Left kidney (tissue), 2 donors: ENCODE measurements around the gene TMEM132C. TPM values are rescaled to one million over a fixed set of nuclear protein-coding genes. Genes with fewer than 3 reads are reported as not detected.
A peak's percentile ranks its signal among the peaks of the same experiment; 100 is the strongest.
"Not testable (repeated sequence)": the region's sequence is repeated elsewhere in the genome, so short reads cannot be mapped to it uniquely, and the experiment has no call there.

ENCODE experiments used
- DNase-seq: peaks from one replicate; pipeline ENCODE4 v3.0.0-alpha.2; 2013
- polyA plus RNA-seq: library from polyadenylated mRNA; unstranded; fragments of 120-200 nt; gene quantifications from one replicate; pipeline ENCODE4 v1.2.1, GENCODE V29; 2013; ENCODE audit not compliant: insufficient read length

TMEM132C gene
- polyA plus RNA-seq, 1 donor = 2.5 TPM

DNA sequence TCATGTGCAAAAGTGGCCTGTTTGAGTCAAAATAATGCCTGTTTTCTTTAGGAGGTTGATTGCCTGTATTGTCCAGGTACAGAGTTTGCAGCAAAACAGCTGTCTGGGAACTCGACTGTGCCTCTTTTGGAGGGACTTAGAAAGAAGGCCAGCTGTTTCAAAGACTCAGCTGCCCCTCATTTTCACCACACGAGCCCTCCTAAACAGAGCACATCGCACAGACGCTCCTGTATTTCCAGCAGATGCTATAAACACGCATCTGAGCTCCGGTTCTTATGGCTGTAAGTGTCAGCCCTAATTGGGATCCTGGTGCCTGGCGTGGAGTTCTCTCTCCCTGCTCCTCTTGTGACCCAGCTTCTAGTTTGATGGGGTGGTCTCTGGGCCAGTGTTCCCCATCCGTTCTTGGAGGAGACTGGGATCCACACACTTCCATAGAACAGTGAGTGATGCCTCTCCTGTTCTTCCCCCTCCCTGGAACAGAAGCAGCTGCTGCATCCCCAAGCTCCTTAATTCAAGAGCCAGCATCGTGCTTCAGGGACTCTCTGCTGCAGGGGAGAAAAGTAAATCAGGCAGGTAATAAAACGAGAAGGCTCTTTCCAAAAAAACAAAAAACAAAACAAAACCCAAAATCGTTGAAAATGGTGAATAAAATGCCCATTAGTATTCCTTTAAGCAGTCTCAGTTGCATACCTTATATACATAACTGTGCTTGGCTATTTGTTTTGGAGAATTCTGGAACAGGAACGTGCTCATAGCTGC, 287.8 kb downstream of the TMEM132C start:
- DNase-seq = no peak

DNA sequence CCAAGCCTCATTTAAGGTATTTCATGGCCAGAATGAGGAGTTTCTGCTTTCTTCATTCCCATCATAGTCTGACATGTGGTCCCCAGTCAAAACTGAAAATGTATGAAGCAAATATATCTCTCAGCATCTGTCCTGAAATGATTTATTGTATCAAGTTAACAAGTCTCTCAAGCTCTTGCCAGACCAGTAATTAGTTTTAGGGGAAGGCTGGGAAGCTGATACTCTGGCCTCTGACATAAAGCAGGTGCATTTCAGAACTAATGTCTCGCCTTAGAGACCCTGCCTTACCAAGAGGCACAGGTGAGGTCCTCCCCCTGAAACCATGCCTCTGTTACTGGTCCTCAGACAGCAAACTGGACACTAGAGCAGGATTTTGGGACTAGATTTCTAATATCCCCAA, 290.3 kb downstream of the TMEM132C start:
- DNase-seq = no peak

DNA sequence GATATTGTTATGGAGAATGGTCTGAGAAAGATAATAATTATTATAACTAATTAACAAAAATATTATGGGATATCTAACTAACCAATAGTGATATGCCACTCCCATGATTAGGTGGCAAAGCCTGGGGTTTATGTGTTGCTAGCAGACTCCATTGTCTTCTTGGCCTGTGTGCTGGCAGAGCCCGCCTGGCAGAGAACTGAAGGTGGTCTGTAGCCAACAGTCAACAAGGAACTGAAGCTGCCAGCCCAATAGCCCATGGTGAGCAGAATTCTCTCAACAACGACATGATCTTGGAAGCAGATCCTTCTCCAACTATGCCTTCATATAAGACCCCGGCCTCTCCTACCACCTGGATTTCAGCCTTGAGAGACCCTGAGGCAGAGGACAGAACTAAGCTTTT, 298.0 kb downstream of the TMEM132C start:
- no peak for DNase-seq

DNA sequence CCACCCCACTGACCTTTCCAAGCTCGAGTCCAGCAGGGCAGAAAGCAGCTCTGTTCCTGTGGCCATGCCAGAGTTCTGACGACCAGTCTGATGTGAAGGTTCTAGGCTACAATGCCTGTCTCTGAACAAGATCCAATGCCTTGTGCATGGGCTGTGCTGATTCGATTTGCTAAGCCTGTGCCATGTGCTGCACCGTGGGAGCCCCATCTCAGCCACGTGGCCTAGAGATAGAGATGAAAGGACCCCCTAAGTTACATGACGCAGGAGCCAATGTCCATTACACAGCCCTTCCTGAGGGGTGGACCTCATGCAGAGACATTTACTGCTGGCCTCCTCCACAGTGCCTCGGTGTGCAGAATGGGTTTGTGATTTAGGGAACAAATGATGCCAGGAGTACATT, 300.8 kb downstream of the TMEM132C start:
- DNase-seq = no peak

DNA sequence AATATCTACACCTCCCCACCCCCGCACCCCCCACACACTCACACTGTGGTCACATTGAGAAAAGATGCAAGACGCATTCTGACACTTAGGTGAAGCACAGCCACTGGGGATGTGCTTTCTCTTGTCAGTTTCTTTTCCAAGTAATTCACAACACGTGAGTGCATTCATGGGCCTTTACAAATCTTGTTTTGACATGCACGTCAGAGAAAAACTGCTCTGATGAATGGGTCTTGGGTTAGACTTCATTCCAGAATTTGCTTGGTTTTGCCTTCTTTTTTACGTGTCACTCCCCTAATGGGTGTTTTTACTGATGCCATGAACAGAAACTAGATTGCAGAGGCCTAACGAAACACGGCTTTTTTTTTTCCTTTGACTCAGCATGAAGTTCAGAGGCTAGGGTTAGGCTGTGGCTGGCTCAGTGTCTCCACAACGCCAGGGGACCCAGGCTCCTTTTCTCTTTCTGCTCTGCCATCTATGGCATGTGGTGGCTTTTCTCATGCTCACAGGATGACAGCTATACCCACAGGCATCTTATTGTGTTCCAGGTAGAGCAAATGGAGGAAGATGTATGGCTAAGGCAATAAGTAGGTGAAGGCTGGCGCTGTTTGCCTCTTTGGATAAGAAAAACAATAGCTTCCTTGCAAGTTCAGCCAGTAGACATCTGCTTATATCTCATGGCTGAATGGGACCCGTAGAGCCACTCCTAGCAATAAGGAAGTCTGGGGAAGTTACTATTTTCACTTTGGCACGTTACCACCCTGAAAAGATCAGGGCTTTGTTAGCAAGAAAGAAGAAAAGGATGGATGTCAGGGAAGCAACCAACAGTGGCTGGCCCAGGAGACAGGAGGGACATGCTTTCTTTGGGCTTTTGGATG, 303.5 kb downstream of the TMEM132C start:
- no peak for DNase-seq

DNA sequence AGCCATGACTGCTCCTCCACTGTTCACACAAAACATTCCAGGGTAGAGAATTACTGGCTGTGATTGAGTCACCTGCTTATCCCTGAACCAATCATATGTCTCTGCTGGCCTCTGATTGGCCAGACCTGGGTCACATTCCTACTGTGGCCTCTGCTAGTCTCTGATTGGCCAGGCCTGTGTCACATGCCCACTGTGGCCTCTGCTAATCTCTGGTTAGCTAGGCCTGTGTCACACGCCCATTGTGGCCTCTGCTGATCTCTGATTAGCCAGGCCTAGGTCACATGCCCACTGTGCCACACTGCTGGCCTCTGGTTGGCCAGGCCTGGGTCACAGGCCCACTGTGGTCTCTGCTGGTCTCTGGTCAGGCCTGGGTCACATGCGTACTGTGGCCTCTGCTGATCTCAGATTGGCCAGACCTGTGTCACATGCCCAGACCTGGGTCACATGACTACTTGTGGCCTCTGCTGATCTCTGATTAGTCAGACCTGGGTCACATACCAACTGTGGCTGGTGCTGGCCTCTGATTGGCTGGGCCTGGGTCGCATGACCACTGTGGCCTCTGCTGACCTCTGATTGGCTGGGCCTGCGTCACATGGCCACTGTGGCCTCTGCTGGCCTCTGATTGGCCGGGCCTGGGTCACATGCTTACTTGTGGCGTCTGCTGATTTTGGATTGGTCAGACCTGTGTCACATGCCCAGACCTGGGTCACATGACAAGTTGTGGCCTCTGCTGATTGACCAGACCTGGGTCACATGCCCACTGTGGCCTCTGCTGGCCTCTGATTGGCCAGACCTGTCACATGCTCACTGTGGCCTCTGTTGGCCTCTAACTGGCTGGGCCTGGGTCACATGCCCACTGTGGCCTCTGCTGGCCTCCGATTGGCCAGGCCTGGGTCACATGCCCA, 305.2 kb downstream of the TMEM132C start:
- no peak for DNase-seq

DNA sequence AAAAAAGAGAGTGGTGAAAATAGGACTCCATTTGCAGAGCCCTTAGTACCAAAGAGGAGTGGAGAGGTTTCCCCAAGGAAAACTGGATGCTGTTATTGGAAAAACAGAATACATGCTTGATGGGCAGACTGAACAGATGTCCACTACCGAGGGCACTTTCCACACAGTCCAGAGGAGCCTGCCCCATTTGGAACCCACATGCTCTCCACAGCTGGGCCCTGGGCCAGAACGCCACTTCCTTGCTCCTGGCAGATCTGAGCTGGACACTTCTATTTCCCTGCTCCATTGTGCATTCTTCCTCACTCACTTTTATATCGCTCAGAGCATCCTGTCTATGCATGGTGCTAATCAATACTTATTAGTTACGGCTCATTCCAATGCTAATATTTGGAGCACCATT, 306.9 kb downstream of the TMEM132C start:
- no peak for DNase-seq

DNA sequence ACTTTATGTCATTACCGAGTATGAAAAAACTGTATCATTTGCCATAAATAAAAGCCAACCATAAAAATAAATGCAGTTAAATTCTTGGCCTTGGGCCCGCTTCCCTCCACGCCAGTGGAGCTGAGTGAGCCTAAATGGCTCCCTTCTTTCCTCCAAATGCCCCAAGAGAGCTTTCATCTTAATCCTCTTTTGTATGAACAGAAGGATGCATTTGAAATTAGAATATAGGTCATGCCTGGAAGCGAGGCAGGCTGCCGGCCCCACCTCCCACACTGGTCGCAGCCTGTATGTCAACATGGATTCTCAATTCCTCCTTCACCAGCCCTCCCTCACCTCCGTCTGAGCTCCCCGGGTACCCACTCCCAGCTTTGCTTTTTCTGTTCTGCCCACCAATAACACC, 311.1 kb downstream of the TMEM132C start:
- DNase-seq = no peak

DNA sequence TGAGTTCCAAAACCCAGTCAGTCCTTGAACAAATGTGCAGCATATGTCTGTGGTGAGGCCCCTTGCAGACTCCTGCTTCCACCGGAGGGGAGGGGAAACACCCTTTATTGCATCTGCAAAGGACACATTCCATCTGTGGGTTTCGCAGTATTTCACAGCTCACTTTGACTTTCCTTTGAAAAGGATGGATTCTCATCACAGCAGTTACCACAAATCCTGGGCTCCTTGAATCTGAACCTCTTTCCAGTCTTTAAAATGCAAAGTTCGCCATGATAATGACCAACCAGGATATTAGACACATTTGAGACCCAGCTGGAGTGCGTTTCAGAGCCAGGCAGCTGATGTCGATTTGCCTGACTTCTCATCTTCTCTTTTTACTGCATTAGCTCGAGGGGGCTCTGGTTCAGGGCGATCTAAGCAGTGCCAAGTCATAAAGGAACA, 314.4 kb downstream of the TMEM132C start:
- no peak for DNase-seq

DNA sequence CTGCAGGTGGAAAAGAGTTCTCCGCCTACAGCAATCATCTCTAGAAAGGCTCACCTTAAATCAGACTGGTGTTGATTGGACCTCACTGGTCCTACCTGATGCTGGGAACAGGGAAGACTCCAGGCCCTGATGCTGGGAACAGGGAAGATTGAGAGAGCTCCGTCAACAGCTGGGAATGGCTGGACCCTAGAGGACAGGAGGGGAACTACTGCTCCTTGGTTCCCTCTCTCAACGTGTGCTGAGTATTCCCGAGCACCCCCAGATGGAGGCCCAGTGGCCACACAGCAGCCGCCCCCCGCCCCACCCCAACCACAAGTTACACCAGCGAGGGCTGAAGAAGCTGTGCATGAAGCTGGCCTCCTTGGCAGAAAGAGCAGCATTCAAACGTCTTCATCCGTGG, 316.5 kb downstream of the TMEM132C start:
- no peak for DNase-seq

DNA sequence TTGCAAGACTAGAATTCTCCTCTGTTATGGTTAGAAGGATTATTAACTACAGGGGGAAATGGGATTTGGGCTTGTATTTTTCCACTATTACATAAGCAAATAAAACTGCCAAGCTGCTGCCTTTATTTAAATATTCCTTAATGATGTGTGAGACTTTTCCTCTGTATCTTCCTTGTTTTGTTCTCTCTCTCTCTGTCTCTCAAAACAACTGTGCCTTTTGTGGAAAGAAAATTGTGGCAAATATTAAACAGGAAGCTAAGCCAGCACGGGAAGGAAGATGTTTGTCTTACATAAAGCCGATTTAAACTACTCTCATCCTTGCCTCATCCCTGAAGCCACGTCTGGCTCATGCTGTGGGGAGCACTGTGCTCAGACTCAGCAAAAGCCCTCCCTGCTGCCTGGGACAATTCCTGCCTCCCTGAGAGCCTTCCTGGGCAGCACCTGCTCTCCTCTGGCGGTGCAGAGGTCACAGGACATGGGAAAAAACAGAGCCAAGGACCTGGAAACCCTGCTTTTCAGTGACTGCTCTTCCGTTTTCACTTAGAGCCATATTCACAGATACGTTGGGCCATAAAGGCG, 319.6 kb downstream of the TMEM132C start:
- no peak for DNase-seq

DNA sequence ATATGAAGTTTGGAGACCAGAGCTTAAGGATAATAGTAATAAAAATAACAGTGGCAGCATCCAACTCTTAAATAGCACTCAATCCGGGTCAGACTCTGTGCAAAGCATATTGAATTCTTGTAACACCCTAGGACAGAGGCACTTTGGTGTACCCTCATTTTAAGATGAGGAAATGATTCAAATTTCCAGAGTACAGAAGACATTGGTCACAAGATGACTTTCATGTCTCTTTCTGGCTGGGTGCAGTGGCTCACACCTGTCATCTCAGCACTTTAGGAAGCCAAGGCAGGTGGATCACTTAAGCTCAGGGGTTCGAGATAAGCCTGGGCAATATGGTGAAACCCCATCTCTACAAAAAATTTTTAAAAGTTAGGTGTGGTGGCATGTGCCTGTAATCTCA, 320.9 kb downstream of the TMEM132C start:
- DNase-seq = no peak

DNA sequence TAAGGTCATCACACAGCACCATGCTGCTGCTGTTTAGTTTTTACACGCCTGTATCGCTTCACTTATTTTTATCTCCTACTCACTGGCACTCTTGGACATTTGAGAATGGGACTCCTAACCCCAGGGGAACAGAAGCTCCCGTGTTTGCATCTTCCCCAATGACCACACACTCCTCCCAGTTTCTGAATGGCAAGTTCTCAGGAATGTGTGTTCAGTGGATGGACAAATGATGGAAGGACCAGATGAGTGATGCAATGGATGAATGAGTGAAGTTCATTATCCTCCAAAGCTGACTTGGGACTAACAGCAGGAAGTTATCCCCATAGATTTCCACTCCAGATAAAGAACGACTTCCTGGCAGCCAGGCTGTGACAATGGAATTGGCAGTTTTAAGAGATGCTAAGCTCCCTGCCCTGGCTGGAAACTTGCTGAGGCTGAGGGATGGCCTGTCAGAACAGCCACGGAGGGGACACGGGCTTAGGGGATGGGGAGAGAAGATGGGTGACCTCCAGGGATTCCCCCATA, 325.3 kb downstream of the TMEM132C start:
- DNase-seq = peak; percentile 24

DNA sequence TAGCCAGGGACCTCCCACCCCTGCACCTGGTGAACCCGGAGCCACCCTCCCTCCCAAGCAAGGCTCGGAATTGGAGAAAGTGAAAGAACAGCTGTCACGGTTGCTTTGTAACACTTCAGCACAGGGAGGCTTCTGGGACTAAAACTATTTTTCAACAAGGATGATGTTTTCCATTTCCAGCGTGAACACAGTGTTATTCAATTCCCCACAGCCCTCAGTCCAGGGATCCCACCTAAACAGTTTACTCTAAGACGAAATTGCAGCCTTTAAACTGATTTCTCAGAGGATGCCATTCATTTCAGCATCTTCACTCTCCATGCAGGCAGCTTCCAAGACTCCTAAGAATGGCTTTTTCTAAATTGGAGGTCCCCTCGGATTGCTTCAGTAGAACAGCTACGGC, 327.6 kb downstream of the TMEM132C start:
- no peak for DNase-seq

DNA sequence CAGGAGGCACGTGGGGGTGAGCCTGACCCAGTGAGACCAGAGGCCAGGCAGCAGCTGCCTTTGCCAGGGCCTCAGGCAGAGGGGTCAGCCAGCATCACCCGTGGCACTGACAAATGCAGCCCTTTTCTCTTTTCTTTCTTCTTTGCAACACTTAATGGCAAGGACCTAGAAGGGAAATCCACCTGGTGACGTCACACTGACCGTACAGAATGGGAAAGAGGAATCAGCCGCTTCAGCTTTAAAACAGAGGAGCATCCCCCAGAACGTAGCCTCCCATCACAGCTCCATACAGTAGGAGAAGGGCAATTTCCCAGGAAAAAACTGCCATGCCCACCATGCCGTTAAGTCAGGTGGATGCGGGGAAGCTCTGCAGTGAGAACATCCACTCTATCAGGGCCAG, 328.6 kb downstream of the TMEM132C start:
- no peak for DNase-seq

DNA sequence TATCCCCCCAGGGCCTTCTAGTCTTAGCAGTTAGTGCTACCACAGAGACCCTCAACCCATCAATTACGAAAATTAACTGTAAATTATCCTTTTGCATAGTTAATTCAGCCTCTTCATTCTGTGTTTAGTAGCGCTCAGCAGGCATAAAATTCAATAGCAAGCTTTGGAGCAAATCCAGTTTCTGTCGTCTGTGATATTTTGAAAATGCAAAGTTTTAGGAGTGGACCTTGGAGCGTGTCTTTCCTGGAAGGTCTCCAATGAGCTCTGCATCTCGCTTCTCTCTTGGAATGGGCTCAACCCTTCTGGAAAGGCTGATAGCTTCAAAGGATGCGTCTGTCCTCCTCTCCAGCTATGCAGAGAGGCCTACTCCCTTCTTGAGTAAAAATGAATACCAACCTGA, 333.9 kb downstream of the TMEM132C start:
- no peak for DNase-seq

DNA sequence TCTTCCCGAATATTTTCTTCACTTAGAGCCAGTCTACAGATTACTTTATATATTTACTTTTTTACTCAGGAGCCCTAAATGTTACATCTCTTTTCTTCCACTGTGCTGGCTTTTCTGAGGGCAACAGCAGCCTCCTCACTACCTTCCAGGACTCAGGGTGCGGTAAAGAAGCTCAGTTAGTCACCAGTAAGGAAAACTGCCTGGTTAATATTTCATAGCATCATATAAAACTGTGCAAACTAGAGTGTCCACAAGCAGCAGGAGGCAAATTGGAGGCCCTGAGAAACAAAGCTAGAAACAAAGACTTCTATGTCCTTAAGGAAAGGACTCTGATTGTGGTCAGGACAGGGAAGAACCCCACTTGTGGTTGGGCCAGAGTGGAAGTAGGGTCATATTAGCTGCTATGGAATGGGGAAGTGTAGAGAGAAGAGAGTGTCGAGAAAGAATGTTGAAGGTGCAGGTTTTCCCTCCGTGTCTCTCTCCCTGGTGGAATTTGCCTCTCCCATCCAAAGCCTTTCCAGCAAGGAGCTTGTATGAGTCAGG, 336.7 kb downstream of the TMEM132C start:
- no peak for DNase-seq

DNA sequence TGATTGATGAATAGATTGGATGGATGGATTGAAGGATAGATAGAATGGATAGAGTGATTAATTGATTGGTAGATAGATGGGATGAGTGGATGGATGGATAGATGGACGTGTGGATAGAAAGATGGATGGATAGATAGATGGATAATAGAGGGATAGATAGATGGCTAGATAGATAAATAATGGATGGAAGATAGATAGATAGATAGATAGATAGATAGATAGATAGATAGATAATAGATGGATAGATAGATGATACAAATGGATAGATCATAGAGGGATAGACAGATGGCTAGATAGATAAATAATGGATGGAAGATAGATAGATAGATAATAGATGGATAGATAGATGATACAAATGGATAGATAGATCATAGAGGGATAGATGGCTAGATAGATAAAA, 337.2 kb downstream of the TMEM132C start:
- not testable (repeated sequence) for DNase-seq

DNA sequence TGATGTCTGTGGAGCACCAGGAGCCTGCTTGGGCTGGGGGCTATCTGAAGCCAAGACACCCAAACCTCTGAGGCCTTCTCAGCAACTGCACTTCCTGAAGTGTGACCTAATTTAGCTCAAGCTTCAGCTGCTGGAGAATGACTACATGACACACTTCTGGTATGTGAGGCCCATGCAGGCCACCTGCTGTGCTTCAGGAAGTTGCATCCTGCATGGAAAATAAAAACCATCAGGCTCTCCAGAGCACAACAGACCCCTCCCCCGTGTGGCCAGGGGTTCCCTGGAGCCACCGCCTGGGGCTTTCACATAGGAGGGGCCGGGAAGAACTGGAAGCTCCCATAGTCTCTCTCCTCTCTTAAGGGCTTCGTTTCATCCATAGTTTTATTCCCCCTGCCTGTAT, 339.1 kb downstream of the TMEM132C start:
- DNase-seq = no peak

DNA sequence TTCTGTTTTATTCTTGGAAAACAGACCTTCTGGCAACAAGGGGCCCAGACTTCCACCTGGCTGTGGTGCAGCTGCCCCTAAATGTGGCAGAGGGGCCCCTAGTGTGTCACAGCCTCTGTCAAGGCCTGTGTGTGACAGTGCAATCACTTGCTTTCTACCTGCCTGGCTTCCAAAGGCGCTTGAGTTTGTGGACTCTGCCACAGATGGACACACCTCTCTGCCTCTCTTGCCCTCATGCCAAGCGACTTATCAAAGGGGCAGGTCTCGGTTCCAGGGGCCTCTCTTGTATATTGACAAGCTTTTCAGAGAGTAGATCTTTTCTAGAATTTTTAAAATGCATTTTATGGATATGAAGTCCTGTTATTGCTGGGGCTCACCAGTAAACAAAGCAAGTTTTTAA, 339.6 kb downstream of the TMEM132C start:
- no peak for DNase-seq

DNA sequence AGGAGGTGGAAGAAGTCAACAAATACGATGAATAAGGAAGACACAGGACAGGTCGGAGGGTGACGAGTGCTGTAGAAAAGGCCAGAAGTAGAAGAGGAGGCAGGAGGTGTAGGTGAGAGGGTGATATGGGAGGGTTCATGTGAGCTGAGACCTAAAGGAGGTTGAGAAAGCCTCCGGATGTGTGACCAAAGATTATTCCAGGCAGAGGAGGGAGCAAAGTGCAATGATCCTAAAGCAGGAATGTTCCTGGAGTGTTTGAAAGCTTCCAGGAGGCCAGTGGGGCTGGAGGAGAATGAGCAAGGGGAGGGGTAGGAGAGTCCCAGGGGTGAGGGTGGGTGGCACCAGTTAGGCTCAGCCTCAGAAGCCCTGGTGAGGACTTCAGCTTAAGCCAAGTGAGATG, 340.0 kb downstream of the TMEM132C start:
- DNase-seq = no peak

DNA sequence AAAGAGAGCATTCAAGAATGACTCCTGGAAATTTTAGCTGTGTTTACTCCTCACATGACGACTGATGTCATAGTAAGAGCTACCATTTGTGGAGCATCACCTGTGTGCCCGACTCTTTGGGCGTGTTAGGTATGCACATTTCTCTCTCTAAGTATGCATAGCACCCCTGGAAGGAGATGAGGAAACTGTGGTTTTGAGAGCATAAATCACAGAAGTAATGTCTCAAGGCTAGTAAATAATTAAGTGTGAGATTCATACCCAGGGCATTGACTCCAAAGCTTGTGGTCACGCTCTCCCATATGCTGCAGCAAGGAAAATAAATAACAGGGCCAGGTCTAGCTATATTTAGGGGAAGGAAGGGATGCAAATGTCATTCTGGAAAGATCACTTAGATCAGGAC, 340.7 kb downstream of the TMEM132C start:
- no peak for DNase-seq
